DND-41 (cell line): ENCODE data around the gene DDX60.

Experiments
- ATAC-seq: fragments of 200-7000 bp; cut with Tn5 transposase; 3 replicates; pipeline ENCODE4 v1.9.1; 2021; ENCODE audit warnings: low read depth; ENCODE audit not compliant: insufficient read depth
- DNase-seq: peaks from one replicate; pipeline ENCODE4 v3.0.0-alpha.2; 2020
- H2AFZ ChIP-seq: 2 replicates; pipeline ENCODE4 v1.6.0; 2012; ENCODE audit warnings: low read depth, low read length
- H3K27ac ChIP-seq: 2 replicates; pipeline ENCODE4 v1.5.1; 2012; ENCODE audit warnings: low read length, inconsistent platforms
- H3K27me3 ChIP-seq: fragments of 200-600 bp; sonication (generic); 2 replicates; pipeline ENCODE4 v1.6.0; 2012; ENCODE audit warnings: low read length, mild to moderate bottlenecking, inconsistent platforms; ENCODE audit not compliant: insufficient read depth, poor library complexity
- H3K36me3 ChIP-seq: 2 replicates; pipeline ENCODE4 v1.5.1; 2012; ENCODE audit warnings: low read length, inconsistent platforms; ENCODE audit not compliant: insufficient read depth
- H3K4me1 ChIP-seq: 2 replicates; pipeline ENCODE4 v1.5.1; 2012; ENCODE audit warnings: mild to moderate bottlenecking, low read length; ENCODE audit not compliant: insufficient read depth
- H3K4me2 ChIP-seq: 2 replicates; pipeline ENCODE4 v1.6.0; 2012; ENCODE audit warnings: mild to moderate bottlenecking, moderate library complexity, low read length, inconsistent platforms; ENCODE audit not compliant: insufficient read depth
- H3K4me3 ChIP-seq, 2 experiments: fragments of 200-600 bp in 1 of 2; shearing (Covaris generic) in 1 of 2; 2 replicates each; pipeline ENCODE4 v1.5.1; 2012 to 2016; ENCODE audit warnings: inconsistent platforms in 2 of 2, low read length in 2 of 2, mild to moderate bottlenecking in 2 of 2, low read depth in 1 of 2, moderate library complexity in 1 of 2
- H3K79me2 ChIP-seq: 2 replicates; pipeline ENCODE4 v1.6.0; 2012; ENCODE audit warnings: low read length, inconsistent platforms; ENCODE audit not compliant: insufficient read depth
- H3K9ac ChIP-seq: 2 replicates; pipeline ENCODE4 v1.6.0; 2012; ENCODE audit warnings: low read depth, mild to moderate bottlenecking, inconsistent platforms, low read length, moderate library complexity
- H3K9me3 ChIP-seq: 2 replicates; pipeline ENCODE4 v1.5.1; 2012; ENCODE audit warnings: low read length, moderate library complexity, mild to moderate bottlenecking, inconsistent platforms; ENCODE audit not compliant: insufficient read depth, severe bottlenecking
- H4K20me1 ChIP-seq: 2 replicates; pipeline ENCODE4 v1.6.0; 2012; ENCODE audit warnings: low read length; ENCODE audit not compliant: insufficient read depth
- CTCF ChIP-seq: IDR thresholded peaks from 2 replicates; pipeline ENCODE4 v1.5.1; 2012; ENCODE audit warnings: borderline replicate concordance, low read length, moderate library complexity, mild to moderate bottlenecking; ENCODE audit not compliant: poor library complexity, severe bottlenecking; ENCODE audit errors: extremely low read depth
- EZH2 ChIP-seq: IDR thresholded peaks from 3 replicates; pipeline ENCODE4 v1.6.1; 2012; ENCODE audit warnings: borderline replicate concordance, low read depth, mild to moderate bottlenecking, moderate library complexity, low read length, inconsistent platforms; ENCODE audit not compliant: severe bottlenecking

DDX60 gene

GRCh38 chr4:168177546-168178149, 140.9 kb downstream of the DDX60 start:
- H3K36me3 ChIP-seq = no peaks in the 10 kb centered on the region
- H3K27ac ChIP-seq = no peak overlapping the region
- no peak overlapping the region for H3K9ac ChIP-seq
- DNase-seq (no peak), ATAC-seq (no peak)
- no peaks in the 10 kb centered on the region for H3K9me3 ChIP-seq
- no peak overlapping the region for H2AFZ ChIP-seq
- TF ChIP-seq EZH2 = no peak
- TF ChIP-seq CTCF = no peak
- H3K27me3 ChIP-seq = no peaks in the 10 kb centered on the region
- H4K20me1 ChIP-seq = no peaks in the 10 kb centered on the region
- H3K4me1 ChIP-seq = no peaks in the 10 kb centered on the region
- no peak overlapping the region for H3K4me2 ChIP-seq
- H3K79me2 ChIP-seq = no peaks in the 10 kb centered on the region
- H3K4me3 ChIP-seq = no peak overlapping the region

- no peaks in the 10 kb centered on the region for H3K36me3 ChIP-seq
- H4K20me1 ChIP-seq = no peaks in the 10 kb centered on the region
- no peaks in the 10 kb centered on the region for H3K79me2 ChIP-seq
- no peak overlapping the region for H2AFZ ChIP-seq
- no peaks in the 10 kb centered on the region for H3K4me1 ChIP-seq
- no peak for DNase-seq
- no peak overlapping the region for H3K9ac ChIP-seq
- H3K27ac ChIP-seq = no peak overlapping the region
- H3K9me3 ChIP-seq = no peaks in the 10 kb centered on the region
- H3K4me2 ChIP-seq = no peak overlapping the region
- no peak for ATAC-seq
- H3K4me3 ChIP-seq = no peak overlapping the region
- no peaks in the 10 kb centered on the region for H3K27me3 ChIP-seq
- TF ChIP-seq CTCF = no peak
- no peak for TF ChIP-seq EZH2
Observed at GRCh38 chr4:168174308-168174707, 144.2 kb downstream of the DDX60 start.

- H3K4me2 ChIP-seq = no peak overlapping the region
- no peak overlapping the region for H2AFZ ChIP-seq
- no peaks in the 10 kb centered on the region for H3K4me1 ChIP-seq
- DNase-seq (no peak), ATAC-seq (no peak)
- H3K27ac ChIP-seq = no peak overlapping the region
- H3K9ac ChIP-seq = no peak overlapping the region
- TF ChIP-seq EZH2 (no peak), CTCF (no peak)
- H3K79me2 ChIP-seq = no peaks in the 10 kb centered on the region
- H4K20me1 ChIP-seq = no peaks in the 10 kb centered on the region
- H3K27me3 ChIP-seq = no peaks in the 10 kb centered on the region
- no peaks in the 10 kb centered on the region for H3K36me3 ChIP-seq
- no peaks in the 10 kb centered on the region for H3K9me3 ChIP-seq
- H3K4me3 ChIP-seq = no peak overlapping the region
Observed at GRCh38 chr4:168167714-168168284, 150.8 kb downstream of the DDX60 start.
